Retinal pigment epithelial cell (primary cell): ENCODE results near the gene UBASH3B.

Source experiments
- DNase-seq: peaks from one replicate; pipeline ENCODE4 v3.0.0-alpha.2; 2010; ENCODE audit warnings: low read depth
- H3K4me3 ChIP-seq: 2 replicates; pipeline ENCODE4 v1.5.1; 2011; ENCODE audit warnings: mild to moderate bottlenecking, low read length, control low read depth, moderate library complexity
- TF ChIP-seq, protein P1 (sequence below): conservative IDR thresholded peaks from 2 replicates; pipeline ENCODE4 v1.5.1; 2011; ENCODE audit warnings: low read depth, low read length, control low read depth, inconsistent platforms

Gene UBASH3B

DNA sequence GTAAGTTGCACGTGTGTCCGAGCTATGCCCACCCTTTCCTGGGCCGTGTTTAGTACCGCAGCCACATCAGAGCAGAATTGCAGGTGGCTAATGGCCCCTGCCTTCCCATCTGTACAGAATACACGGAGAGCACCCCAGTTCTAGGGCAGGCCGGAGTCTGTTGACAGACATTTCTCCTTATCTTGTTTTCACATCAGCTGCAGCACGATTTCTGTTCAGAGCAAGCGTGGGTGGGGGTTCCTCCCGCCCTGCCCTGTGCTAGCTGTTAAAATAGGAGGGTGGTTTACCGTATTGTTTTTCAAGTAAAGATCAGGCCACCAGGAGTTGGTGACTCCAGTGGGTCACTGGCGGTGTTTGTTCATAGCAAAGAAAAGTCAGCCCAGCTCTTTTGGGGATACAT, 41.1 kb downstream of the UBASH3B start:
- TF ChIP-seq, protein P1, sequence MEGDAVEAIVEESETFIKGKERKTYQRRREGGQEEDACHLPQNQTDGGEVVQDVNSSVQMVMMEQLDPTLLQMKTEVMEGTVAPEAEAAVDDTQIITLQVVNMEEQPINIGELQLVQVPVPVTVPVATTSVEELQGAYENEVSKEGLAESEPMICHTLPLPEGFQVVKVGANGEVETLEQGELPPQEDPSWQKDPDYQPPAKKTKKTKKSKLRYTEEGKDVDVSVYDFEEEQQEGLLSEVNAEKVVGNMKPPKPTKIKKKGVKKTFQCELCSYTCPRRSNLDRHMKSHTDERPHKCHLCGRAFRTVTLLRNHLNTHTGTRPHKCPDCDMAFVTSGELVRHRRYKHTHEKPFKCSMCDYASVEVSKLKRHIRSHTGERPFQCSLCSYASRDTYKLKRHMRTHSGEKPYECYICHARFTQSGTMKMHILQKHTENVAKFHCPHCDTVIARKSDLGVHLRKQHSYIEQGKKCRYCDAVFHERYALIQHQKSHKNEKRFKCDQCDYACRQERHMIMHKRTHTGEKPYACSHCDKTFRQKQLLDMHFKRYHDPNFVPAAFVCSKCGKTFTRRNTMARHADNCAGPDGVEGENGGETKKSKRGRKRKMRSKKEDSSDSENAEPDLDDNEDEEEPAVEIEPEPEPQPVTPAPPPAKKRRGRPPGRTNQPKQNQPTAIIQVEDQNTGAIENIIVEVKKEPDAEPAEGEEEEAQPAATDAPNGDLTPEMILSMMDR: no peak
- DNase-seq: no peak
- no peak overlapping the region for H3K4me3 ChIP-seq

DNA sequence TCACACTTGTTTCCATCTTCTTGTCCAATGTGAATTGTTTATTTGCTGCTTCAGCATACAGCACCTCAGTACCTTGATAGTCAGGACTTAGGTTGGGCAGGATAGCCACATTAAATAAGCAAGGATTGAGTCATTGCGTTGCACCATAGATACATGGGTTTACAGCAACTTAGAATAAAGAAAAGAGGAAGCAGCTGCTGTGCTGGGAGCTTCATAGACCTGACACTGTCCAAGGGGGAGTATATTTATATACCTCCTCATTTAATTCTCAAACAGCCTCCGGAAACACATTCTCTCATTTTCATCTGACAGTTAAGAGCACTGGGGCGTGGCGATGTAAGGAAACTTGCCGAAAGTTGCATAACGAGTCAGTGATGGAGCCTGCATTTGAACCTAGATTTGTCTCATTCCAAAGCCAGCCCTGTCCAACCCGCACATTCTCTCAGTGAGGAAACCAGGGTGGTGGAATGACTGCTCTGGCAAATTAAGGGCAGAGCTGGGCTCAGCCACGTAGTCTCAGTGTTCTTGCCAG, 42.2 kb downstream of the UBASH3B start:
- no peak for DNase-seq
- TF ChIP-seq, protein P1: no peak
- H3K4me3 ChIP-seq: no peak overlapping the region

DNA sequence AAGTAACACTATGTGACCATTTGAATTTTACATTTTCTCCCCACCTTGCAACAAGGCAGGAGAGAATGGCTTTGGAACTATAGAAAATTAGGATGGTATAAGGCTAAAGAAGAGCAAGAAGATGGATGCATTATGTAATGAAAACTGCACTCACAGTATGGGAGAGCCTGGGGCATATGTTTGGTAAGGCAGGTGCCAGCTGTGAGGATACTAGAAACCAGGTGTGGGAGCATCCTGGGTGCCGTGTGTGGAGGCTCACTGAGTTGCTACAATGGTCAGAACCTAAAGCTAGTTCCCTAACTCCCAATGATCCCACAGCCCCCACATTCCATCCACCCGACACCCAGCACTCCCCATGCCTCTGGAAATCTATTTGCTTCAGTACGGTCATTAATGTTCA, 42.9 kb downstream of the UBASH3B start:
- no peak overlapping the region for H3K4me3 ChIP-seq
- TF ChIP-seq, protein P1: no peak
- DNase-seq: no peak

DNA sequence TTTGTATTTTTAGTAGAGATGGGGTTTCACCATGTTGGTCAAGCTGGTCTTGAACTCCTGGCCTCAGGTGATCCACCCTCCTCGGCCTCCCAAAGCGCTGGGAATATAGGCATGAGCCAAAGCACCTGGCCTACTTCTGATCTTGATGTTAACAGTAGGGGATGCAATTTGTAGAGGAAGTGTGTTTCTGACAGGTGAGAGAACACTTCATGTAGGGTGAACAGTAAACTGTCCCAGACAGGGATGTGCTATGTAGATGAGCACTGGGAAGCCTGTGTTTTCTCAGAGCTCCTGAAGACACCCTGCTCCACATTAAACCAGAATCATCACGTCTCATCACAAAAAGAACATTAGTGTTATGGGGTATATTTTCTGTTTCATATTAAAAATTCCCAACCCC, 45.1 kb downstream of the UBASH3B start:
- DNase-seq: no peak
- TF ChIP-seq, protein P1: no peak
- H3K4me3 ChIP-seq: no peak overlapping the region

DNA sequence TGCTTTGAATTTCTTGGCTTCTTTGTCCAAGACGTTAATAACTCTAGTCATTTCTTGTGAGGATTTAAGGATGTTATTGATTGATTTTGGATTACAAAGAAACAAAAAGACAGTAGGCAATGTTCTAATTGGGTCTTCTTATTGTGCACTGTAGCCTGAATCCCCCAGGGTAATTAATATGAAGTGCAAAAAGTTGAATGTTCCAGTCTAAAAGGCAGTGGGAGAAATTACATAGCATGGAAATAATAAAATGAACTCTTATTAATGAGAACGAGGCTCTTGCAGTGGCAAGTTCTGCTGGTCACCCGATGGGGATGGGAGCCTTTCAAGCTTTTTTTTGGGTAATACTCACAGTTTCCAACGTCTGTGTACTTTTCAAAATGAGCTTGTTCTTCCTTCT, 45.6 kb downstream of the UBASH3B start:
- no peak overlapping the region for H3K4me3 ChIP-seq
- TF ChIP-seq, protein P1: no peak
- DNase-seq: no peak

DNA sequence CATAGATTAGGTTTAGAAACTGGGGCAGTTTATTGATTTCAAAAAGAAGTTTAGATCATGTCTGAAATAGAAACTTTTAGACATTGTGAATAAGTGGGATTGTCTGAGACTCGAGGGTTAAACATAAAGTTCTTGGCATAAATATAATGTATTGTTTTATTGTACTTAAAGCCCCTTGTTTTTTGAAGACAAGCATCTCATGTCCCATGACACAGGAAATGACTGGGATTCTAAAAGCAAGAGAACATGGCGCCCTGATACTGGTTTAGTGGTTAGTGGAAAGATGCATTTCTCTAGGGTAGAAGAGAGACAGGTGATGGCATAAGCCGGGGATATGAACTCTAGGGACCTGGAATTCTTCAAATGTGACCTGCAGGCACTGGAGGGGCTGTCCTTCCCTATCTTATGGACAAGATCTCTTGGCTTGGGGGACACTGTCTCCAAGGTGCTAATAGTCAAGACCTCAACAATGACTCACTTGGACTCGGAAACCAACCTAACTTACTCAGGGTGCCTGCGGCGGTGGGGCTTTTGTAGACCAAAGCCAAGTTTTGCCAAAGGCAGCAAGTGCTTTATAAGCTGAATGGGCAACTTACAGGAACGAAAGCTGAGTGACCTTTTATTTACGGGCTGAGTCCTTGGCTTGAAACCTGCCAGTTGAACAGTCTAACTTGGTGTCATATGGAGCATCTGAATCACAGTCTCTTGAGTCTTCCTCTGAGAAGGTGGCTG, 48.2 kb downstream of the UBASH3B start:
- TF ChIP-seq, protein P1: no peak
- DNase-seq: no peak
- no peak overlapping the region for H3K4me3 ChIP-seq

DNA sequence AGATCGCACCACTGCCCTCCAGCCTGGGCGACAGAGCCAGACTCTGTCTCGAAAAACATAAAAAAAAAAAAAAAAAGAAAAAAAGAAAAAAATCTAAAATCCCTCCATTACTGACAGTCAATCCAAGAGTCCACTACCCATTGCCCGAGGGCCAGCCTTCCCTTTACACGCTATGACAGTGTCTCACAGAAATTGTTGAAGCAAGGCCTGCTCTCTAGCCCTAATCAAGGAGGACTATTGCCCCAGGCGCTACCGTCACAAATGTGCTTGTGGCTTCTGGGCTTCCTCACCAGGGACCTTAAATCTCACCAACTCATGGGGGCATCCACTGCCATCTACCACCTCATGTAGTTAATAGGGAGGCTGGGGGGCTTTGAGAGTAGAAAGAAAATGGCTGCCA, 49.9 kb downstream of the UBASH3B start:
- TF ChIP-seq, protein P1: no peak
- no peak for DNase-seq
- no peak overlapping the region for H3K4me3 ChIP-seq
